Activated CD8-positive, alpha-beta T cell treated with anti-CD3 and anti-CD28 coated beads, Interleukin-2, amount 10 ng/mL, durations not matched to agents 7 days and 5 days (primary cell): Measurements from ENCODE around the gene SLC22A2. TPM values are rescaled to one million over a fixed set of nuclear protein-coding genes. Genes with fewer than 3 reads are reported as not detected.
"Not testable (repeated sequence)": the region's sequence is repeated elsewhere in the genome, so short reads cannot be mapped to it uniquely, and the experiment has no call there.

Experiments
- ATAC-seq: fragments of 150-1000 bp; cut with Tn5 transposase; one replicate; pipeline ENCODE4 v1.10.0; 2021; ENCODE audit warnings: moderate library complexity
- CTCF ChIA-PET: fragments of 350-600 bp; sonication (Branson Sonifier 250); formaldehyde crosslinking; loops from one replicate; lab custom pipeline; 2021; ENCODE audit warnings: antibody characterized with exemption; lab: Charles Lee
- POLR2A ChIA-PET: fragments of 350-600 bp; sonication (Branson Sonifier 250); formaldehyde crosslinking; loops from one replicate; lab custom pipeline; 2021; ENCODE audit warnings: antibody characterized with exemption; lab: Charles Lee
- DNase-seq: peaks from one replicate; pipeline ENCODE4 v3.0.0-alpha.2; 2020
- H3K27ac Mint-ChIP-seq: one replicate; pipeline ENCODE4 v1.8.0; 2021; ENCODE audit warnings: mild to moderate bottlenecking, mixed read lengths
- H3K27me3 Mint-ChIP-seq: one replicate; pipeline ENCODE4 v1.8.0; 2021; ENCODE audit warnings: low read depth, mixed read lengths
- H3K36me3 Mint-ChIP-seq: one replicate; pipeline ENCODE4 v1.8.0; 2021; ENCODE audit warnings: low read depth, mixed read lengths
- H3K4me1 Mint-ChIP-seq: one replicate; pipeline ENCODE4 v1.8.0; 2021; ENCODE audit warnings: low read depth, mixed read lengths
- H3K4me3 Mint-ChIP-seq: one replicate; pipeline ENCODE4 v1.8.0; 2021; ENCODE audit warnings: mild to moderate bottlenecking, mixed read lengths
- H3K9me3 Mint-ChIP-seq: one replicate; pipeline ENCODE4 v1.8.0; 2022; ENCODE audit warnings: mixed read lengths; ENCODE audit not compliant: insufficient read depth
- total RNA-seq, 2 experiments: library from RNA; stranded (reverse); gene quantifications; one replicate each; pipeline ENCODE4 v1.2.3, GENCODE V29; 2021

The SLC22A2 gene
- total RNA-seq, 2 experiments from 2014 or later: not detected

- no peak for DNase-seq
- ChIA-PET POLR2A (no interaction called here), CTCF (no interaction called here)
- no peak for ATAC-seq
- Mint-ChIP-seq H3K27me3 (peaks cover 2% of the 10 kb centered on the region), H3K27ac (no peak overlapping the region), H3K36me3 (no peaks in the 10 kb centered on the region), H3K4me1 (no peaks in the 10 kb centered on the region), H3K9me3 (peaks cover 3% of the 10 kb centered on the region), H3K4me3 (no peak overlapping the region)
Observed at GRCh38 chr6:160238761-160239751, 19.6 kb downstream of the SLC22A2 start.

DNA sequence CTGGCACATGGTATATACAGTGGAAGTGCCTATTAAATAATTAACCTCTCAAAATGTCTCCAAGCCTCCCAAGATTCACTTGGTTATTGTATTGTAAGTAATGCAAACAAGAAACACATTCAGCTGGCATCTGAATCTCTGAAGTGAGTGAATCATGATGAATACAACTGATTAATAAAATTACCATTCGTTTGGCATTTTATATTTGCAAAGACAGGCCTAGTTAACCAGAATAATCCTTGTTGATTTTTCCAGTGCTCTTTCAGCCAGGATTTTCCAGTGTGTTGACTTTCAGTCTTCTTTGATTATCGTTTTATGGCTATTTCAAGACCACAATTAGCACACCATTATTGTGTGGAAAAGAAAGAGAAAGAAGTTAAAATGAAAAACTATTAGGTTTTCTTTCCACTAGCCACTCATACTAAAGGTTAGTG lies 20.3 kb downstream of the SLC22A2 start:
- Mint-ChIP-seq H3K9me3 (peaks cover 3% of the 10 kb centered on the region), H3K36me3 (no peaks in the 10 kb centered on the region), H3K27ac (no peak overlapping the region), H3K4me1 (no peaks in the 10 kb centered on the region), H3K4me3 (no peak overlapping the region), H3K27me3 (peaks cover 2% of the 10 kb centered on the region)
- ATAC-seq (no peak), DNase-seq (no peak)
- POLR2A ChIA-PET: no interaction called here
- CTCF ChIA-PET: no interaction called here

DNA sequence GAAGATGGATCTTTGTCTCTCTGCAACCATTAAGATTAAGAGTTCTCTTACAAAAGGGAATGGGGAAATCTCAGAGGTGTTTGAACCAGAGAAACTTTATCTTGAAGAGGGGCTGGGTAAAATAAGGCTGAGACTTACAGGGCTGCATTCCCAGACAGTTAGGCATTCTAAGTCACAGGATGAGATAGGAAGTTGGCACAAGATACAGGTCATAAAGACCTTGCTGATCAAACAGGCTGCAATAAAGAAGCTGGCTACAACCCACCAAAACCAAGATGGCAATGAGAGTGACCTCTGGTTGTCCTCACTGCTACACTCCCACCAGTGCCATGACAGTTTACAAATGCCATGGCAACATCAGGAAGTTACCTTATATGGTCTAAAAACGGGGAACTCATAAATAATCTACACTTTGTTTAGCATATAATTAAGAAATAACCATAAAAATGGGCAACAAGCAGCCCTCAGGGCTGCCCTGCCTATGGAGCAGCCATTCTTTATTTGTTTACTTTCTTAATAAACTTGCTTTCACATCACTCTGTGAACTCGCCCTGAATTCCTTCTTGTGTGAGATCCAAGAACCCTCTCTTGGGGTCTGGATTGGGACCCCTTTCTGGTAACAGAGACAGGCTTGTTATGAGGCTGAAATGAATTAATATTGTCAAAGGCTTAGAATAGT lies 20.9 kb downstream of the SLC22A2 start:
- DNase-seq, CTCF ChIA-PET, POLR2A ChIA-PET, H3K4me1 Mint-ChIP-seq, H3K27me3 Mint-ChIP-seq, H3K4me3 Mint-ChIP-seq, H3K36me3 Mint-ChIP-seq, H3K9me3 Mint-ChIP-seq, ATAC-seq, H3K27ac Mint-ChIP-seq: not testable (repeated sequence)

DNA sequence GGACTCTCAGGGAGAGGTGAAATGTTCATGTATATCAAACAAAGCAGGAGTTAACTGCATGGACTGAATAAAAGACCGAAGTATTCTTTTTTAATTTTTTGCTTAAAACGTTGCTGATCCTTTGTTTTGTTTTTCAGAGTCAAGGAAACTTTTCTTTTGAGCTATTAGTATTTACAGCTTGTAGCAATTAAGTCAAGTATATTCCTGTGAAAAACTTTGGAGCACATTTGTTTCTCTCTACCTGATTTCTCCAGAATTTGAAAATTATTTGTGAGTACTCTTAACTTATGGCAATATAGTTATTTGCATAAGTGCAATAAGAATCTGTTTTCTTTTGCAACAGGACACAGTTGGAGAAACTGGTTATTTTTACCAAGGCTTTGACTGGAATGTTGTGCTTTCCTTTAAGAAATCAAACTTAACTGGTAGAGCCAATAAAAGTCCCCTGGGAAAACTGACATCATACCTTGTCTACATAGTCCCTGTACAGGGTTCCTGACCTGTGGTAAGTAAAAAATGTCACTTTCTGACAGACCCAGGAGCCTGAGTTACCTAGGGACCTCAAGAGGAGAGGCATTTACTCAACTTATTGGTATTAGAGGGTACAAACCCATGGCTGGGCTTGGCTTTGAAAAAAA lies 22.3 kb downstream of the SLC22A2 start:
- H3K9me3 Mint-ChIP-seq, H3K27me3 Mint-ChIP-seq, H3K4me1 Mint-ChIP-seq, H3K4me3 Mint-ChIP-seq, H3K36me3 Mint-ChIP-seq, CTCF ChIA-PET, ATAC-seq, POLR2A ChIA-PET, H3K27ac Mint-ChIP-seq, DNase-seq: not testable (repeated sequence)

DNA sequence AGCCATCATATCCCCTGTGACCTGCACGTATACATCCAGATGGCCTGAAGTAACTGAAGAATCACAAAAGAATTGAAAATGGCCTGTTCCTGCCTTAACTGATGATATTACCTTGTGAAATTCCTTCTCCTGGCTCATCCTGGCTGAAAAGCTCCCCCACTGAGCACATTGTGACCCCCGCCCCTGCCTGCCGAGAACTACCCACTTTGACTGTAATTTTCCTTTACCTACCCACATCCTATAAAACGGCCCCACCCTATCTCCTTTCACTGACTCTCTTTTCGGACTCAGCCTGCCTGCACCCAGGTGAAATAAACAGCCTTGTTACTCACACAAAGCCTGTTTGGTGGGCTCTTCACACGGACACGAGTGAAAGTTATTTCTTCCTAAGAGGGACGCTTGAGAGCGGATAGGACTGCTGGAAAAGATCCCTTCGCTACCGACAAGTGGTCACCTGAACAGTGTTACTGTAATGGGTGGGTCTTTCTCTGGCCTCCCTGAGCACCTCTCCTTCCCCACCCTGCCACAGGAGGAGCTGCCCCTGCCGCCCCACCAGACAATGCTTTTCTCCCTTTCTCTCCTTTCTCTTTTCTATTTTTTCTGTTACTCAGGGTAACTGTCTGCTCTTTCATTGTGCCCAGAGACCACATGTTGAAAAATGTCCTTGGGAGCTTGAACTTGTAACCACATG lies 24.5 kb downstream of the SLC22A2 start:
- POLR2A ChIA-PET: not testable (repeated sequence)

DNA sequence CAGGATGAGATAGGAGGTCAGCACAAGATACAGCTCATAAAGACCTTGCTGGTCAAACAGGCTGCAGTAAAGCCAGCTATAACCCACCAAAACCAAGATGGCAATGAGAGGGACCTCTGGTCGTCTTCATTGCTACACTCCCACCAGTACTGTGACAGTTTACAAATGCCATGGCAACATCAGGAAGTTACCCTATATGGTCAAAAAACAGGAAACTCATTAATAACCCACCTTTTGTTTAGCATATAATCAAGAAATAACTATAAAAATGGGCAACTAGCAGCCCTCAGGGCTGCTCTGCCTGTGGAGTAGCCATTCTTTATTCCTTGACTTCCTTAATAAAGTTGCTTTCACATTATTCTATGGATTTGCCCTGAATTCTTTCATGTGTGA lies 30.9 kb downstream of the SLC22A2 start:
- ATAC-seq (no peak), DNase-seq (no peak)
- Mint-ChIP-seq H3K36me3 (no peaks in the 10 kb centered on the region), H3K4me1 (no peaks in the 10 kb centered on the region), H3K4me3 (no peak overlapping the region), H3K27ac (no peak overlapping the region), H3K27me3 (peaks cover 7% of the 10 kb centered on the region), H3K9me3 (no peaks in the 10 kb centered on the region)
- CTCF ChIA-PET: no interaction called here
- POLR2A ChIA-PET: no interaction called here

More for the DNA sequence above, 24.5 kb downstream of the SLC22A2 start:
- H3K36me3 Mint-ChIP-seq, CTCF ChIA-PET, H3K4me1 Mint-ChIP-seq, DNase-seq, H3K27me3 Mint-ChIP-seq, H3K27ac Mint-ChIP-seq, H3K4me3 Mint-ChIP-seq, ATAC-seq, H3K9me3 Mint-ChIP-seq: not testable (repeated sequence)

DNA sequence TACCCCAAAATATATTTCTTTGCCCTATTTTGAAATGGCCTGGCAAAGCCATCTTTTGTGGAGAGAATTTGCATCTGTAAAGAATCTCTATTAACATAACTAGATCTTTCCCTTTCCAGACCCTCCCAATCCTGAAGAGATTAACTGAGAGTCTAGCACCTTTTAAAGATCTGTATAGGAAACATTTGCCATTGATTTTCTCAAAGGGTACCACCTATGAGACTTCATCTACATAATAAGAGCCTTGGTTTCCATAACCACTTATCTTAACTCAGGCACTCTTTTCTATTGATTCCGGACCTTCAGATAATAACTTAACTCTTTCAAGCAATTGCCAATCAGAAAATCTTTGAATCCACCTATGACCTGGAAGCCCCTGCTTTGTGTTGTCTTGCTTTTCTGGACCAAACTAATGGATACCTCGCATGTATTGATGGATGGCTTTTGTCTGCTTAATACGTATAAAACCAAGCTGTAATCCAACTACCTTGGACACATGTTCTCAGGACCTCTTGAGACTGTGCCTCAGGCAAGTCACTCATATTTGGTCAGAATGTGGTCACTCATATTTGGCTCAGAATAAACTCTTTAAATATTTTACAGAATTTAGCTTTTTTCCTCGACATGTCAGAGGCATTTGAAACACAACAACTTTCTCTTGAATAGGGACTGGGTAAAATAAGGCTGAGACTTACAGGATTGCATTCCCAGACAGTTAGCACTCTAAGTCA lies 31.4 kb downstream of the SLC22A2 start:
- Mint-ChIP-seq H3K9me3 (no peaks in the 10 kb centered on the region), H3K4me3 (no peak overlapping the region), H3K27ac (no peak overlapping the region), H3K27me3 (peaks cover 7% of the 10 kb centered on the region), H3K36me3 (no peaks in the 10 kb centered on the region), H3K4me1 (no peaks in the 10 kb centered on the region)
- POLR2A ChIA-PET: no interaction called here
- CTCF ChIA-PET: no interaction called here
- no peak for ATAC-seq
- no peak for DNase-seq

- DNase-seq: no peak
- H3K27me3 Mint-ChIP-seq: peaks cover 7% of the 10 kb centered on the region
- H3K9me3 Mint-ChIP-seq: no peaks in the 10 kb centered on the region
- no peaks in the 10 kb centered on the region for H3K4me1 Mint-ChIP-seq
- no peaks in the 10 kb centered on the region for H3K36me3 Mint-ChIP-seq
- H3K4me3 Mint-ChIP-seq: no peak overlapping the region
- ChIA-PET POLR2A (no interaction called here), CTCF (no interaction called here)
- ATAC-seq: no peak
- no peak overlapping the region for H3K27ac Mint-ChIP-seq
Observed at GRCh38 chr6:160226118-160226591, 32.5 kb downstream of the SLC22A2 start.

DNA sequence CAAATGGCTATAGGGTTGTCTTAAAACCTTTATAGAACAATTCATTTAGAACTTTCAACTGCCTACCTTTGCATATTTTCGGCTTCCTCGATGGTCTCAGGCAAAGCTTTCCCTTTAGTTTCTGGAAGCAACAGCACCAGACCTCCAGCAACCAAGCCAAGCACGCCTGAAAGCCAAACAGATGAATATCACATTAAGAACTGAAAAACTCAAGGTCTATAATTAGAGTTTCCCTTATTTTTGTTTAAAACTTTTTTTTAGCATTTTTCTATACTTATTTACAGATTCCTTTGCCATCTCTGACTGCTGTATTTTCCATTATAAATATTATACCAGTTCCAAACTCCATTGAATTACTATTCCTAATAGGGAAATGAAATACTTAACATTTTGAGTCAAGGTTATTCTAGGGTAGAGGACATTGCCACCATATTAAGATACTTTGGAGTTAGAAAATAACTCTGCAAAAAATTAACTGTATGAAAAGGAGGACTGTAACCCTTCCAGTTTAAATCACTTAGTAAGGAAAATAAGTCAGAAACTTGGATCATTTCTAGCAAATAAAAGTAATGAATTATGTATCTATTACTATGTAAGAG lies 33.9 kb downstream of the SLC22A2 start:
- ATAC-seq (no peak), DNase-seq (no peak)
- no peak overlapping the region for H3K4me3 Mint-ChIP-seq
- H3K36me3 Mint-ChIP-seq: no peaks in the 10 kb centered on the region
- H3K4me1 Mint-ChIP-seq: no peaks in the 10 kb centered on the region
- ChIA-PET POLR2A (no interaction called here), CTCF (no interaction called here)
- H3K27ac Mint-ChIP-seq: no peak overlapping the region
- no peaks in the 10 kb centered on the region for H3K9me3 Mint-ChIP-seq
- H3K27me3 Mint-ChIP-seq: peaks cover 7% of the 10 kb centered on the region

DNA sequence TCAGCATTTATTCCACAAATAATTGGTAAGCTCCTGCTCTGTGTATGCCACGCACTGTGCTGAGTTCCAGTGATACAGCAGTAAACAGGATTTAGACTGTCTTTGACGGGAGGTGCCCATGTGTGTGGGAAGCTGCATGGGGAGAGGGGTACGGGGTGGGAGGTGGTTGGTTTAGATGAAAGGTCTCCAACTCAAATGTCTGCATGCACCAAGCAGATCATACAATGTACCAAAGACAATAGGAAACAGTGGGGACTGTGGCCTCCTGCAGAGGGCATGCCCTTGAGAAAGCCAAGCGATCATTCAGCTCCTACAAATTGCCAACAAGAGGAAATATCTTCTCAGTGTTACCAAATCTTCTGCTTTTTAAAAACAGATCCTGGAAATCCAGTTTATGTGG lies 36.1 kb downstream of the SLC22A2 start:
- no peak for ATAC-seq
- ChIA-PET POLR2A (no interaction called here), CTCF (no interaction called here)
- H3K4me1 Mint-ChIP-seq: no peaks in the 10 kb centered on the region
- no peaks in the 10 kb centered on the region for H3K36me3 Mint-ChIP-seq
- no peak overlapping the region for H3K27ac Mint-ChIP-seq
- no peaks in the 10 kb centered on the region for H3K9me3 Mint-ChIP-seq
- no peak for DNase-seq
- no peak overlapping the region for H3K4me3 Mint-ChIP-seq
- H3K27me3 Mint-ChIP-seq: peaks cover 9% of the 10 kb centered on the region

GRCh38 chr6:160221918-160222317 lies 36.7 kb downstream of the SLC22A2 start:
- Mint-ChIP-seq H3K36me3 (no peaks in the 10 kb centered on the region), H3K27ac (no peak overlapping the region), H3K27me3 (peaks cover 5% of the 10 kb centered on the region), H3K4me3 (no peak overlapping the region), H3K9me3 (no peaks in the 10 kb centered on the region), H3K4me1 (no peaks in the 10 kb centered on the region)
- ATAC-seq (no peak), DNase-seq (no peak)
- ChIA-PET CTCF (no interaction called here), POLR2A (no interaction called here)
